ENCODE data around the gene CHTF18. TPM values are rescaled to one million over a fixed set of nuclear protein-coding genes. Genes with fewer than 3 reads are reported as not detected.

CHTF18 gene
- total RNA-seq, 4 donors from 2014 or later = 2.0 to 8.8 (median 3.4) TPM

DNA sequence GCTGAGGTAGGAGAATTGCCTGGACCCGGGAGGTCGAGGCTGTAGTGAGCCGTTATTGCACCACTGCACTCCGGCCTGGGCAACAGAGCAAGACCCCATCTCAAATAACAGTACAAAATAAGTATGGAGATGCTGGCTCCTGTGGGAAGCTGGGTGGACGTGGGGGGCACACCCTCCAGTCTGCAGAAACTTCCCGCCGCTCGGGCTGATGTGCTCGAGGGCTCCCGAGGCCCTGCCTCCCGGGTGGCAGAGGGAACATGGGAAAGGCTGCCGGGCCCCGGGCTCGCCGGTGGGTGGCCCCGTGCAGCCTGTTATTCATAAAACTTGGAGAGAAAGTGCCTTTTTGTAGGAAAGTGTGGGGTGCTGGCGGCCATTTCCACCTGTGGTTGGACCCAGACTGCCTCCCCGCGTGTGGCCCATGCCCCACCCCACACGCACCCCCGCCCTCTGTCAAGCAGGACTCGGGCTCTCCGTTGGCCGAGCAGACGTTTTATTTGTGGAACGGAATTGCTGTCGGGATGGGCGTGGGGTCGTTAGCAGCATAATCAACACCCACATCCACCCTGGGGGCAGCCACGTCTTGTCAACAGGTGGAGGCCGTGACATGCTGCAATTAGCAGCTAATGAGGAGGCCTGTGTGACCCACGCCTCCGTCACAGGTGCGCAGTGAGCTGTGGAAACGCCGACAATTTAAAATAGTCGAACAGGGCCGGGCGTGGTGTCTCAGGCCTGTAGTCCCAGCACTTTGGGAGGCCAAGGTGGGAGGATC, 40.3 kb upstream of the CHTF18 start:
- H3K36me3 ChIP-seq = no peaks in the 10 kb centered on the region
- no peaks in the 10 kb centered on the region for H3K4me1 ChIP-seq
- H3K27ac ChIP-seq (replicated peaks in 1 of 4) = no peak overlapping the region
- no peak for DNase-seq (ENCODE audit: extremely low spot score)
- peaks cover 0 to 40% (median 0%) of the 10 kb centered on the region in 4 donors for H3K27me3 ChIP-seq
- H3K4me3 ChIP-seq = no peak overlapping the region
- TF ChIP-seq POLR2AphosphoS5 (IDR thresholded peaks at IDR 0.05) (no peak), EP300 (IDR thresholded peaks at IDR 0.05) (no peak), POLR2A (IDR thresholded peaks at IDR 0.05; ENCODE audit: low read depth) (no peak)
- TF ChIP-seq, protein P1, sequence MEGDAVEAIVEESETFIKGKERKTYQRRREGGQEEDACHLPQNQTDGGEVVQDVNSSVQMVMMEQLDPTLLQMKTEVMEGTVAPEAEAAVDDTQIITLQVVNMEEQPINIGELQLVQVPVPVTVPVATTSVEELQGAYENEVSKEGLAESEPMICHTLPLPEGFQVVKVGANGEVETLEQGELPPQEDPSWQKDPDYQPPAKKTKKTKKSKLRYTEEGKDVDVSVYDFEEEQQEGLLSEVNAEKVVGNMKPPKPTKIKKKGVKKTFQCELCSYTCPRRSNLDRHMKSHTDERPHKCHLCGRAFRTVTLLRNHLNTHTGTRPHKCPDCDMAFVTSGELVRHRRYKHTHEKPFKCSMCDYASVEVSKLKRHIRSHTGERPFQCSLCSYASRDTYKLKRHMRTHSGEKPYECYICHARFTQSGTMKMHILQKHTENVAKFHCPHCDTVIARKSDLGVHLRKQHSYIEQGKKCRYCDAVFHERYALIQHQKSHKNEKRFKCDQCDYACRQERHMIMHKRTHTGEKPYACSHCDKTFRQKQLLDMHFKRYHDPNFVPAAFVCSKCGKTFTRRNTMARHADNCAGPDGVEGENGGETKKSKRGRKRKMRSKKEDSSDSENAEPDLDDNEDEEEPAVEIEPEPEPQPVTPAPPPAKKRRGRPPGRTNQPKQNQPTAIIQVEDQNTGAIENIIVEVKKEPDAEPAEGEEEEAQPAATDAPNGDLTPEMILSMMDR (IDR thresholded peaks at IDR 0.05) = no peak
- intact Hi-C loops (cut with DNase I) = no loop called here
- WGBS = 89% methylated on average over 39 of the region's 39 CpGs
- H3K9me3 ChIP-seq = no peaks in the 10 kb centered on the region

DNA sequence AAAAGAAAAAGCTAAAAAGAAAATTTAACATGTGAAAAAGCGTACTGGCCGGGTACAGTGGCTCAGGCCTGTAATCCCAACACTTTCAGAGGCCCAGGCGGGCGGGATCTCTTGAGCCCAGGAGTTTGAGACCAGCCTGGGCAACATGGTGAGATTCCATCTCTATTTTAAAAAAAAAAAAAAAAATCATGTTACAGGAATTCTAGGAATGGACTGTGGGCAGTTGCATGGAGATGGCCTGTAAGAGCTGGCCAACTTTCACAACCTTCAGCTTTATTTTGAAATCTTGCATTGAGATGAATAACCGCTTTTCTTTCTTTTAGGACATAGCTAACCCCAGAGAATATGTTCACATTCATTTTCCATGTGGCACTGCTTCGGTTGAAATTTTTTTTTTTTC, 39.4 kb upstream of the CHTF18 start:
- no peak overlapping the region for H3K4me3 ChIP-seq
- no peak overlapping the region for H3K27ac ChIP-seq (replicated peaks in 1 of 4)
- TF ChIP-seq POLR2A (IDR thresholded peaks at IDR 0.05; ENCODE audit: low read depth) (no peak), EP300 (IDR thresholded peaks at IDR 0.05) (no peak), POLR2AphosphoS5 (IDR thresholded peaks at IDR 0.05) (no peak)
- TF ChIP-seq, protein P1 (IDR thresholded peaks at IDR 0.05) = no peak
- DNase-seq (ENCODE audit: extremely low spot score) = no peak
- no peaks in the 10 kb centered on the region for H3K36me3 ChIP-seq
- no peaks in the 10 kb centered on the region for H3K4me1 ChIP-seq
- H3K9me3 ChIP-seq = no peaks in the 10 kb centered on the region
- intact Hi-C loops (cut with DNase I) = no loop called here
- H3K27me3 ChIP-seq = peaks cover 0 to 33% (median 0%) of the 10 kb centered on the region in 4 donors
- WGBS = 92% methylated on average over 6 of the region's 6 CpGs

DNA sequence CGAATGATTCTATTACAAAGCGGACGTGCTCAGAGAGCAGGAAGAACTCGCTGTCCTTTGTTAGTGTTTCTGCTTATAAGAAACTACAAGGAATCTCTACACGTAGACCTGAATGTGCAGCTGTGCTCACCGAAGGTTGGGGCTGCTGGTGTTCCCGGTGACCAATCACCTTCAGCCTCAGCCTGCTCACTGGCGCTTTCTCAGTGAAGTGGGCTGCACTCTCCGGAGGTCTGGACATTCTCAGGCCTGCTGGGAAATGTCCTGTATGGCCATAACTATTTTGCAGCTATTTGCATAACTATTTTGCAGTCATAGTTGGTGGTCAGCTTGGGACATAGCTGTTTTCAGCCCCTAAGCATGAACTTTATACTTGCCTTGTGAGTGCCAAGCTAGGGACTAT, 37.9 kb upstream of the CHTF18 start:
- 50% methylated on average over 8 of the region's 9 CpGs for WGBS
- Histone ChIP-seq H3K27me3 (peaks cover 0 to 21% (median 0%) of the 10 kb centered on the region in 4 donors), H3K9me3 (no peaks in the 10 kb centered on the region), H3K27ac (replicated peaks in 1 of 4) (no peak overlapping the region), H3K4me3 (no peak overlapping the region), H3K4me1 (no peaks in the 10 kb centered on the region), H3K36me3 (no peaks in the 10 kb centered on the region)
- no peak for DNase-seq (ENCODE audit: extremely low spot score)
- TF ChIP-seq POLR2AphosphoS5 (IDR thresholded peaks at IDR 0.05) (no peak), POLR2A (IDR thresholded peaks at IDR 0.05; ENCODE audit: low read depth) (no peak), EP300 (IDR thresholded peaks at IDR 0.05) (no peak)
- TF ChIP-seq, protein P1 (IDR thresholded peaks at IDR 0.05) = no peak
- intact Hi-C loops (cut with DNase I) = no loop called here

DNA sequence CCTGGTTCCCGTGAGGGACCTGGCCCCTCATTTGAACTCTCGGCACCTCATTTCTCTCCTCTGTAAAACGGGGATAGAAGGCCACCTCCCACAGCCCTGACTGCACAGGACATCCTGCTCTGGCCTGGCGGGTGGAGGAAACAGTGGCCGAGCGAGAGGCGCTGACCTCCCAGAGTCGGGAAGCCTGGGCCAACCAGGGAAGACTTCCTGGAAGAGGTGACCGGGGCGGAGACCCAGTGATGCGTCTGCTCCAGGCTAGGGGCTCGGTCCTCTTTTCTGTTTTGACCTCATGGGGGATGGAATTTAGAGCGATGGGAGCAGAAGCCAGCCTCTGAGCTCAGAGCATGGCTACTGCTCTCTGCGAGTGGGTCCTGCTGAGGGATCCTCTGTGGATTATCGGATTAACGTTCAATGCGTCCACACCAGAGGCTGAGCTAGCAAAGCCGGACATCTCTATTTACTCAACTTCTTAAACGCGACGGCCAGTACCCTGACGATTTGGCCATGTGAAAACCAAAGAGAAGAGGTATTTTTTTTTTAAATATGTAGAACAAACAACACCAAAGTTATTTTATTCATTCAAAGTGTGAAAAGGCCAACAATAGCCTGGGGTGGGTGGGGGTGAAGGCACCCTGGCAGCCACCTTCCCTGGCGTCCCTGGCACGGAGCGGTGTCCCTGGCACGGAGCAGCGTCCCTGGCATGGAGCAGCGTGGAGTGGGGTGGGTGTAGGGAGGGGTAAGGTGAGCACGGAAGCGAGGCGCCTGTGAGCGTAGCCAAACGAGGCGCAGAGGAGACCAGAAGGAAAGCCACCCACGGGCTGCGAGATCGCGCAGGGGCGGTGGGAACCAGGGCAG, 37.0 kb upstream of the CHTF18 start:
- intact Hi-C loops (cut with DNase I) = no loop called here
- WGBS = 77% methylated on average over 29 of the region's 39 CpGs
- no peaks in the 10 kb centered on the region for H3K9me3 ChIP-seq
- H3K36me3 ChIP-seq = no peaks in the 10 kb centered on the region
- H3K27me3 ChIP-seq = peaks cover 0 to 21% (median 0%) of the 10 kb centered on the region in 4 donors
- no peaks in the 10 kb centered on the region for H3K4me1 ChIP-seq
- no peak for DNase-seq (ENCODE audit: extremely low spot score)
- H3K27ac ChIP-seq (replicated peaks in 1 of 4) = no peak overlapping the region
- TF ChIP-seq, protein P1 (IDR thresholded peaks at IDR 0.05) = no peak
- H3K4me3 ChIP-seq = no peak overlapping the region
